Activated naive CD4-positive, alpha-beta T cell treated with anti-CD3 and anti-CD28 coated beads, Interleukin-2, amount 50 U/mL, for 72 hours (primary cell): ENCODE results near the gene TBX1. TPM values are rescaled to one million over a fixed set of nuclear protein-coding genes. Genes with fewer than 3 reads are reported as not detected.

Source experiments
- ATAC-seq, 2 donors: fragments of 150-1000 bp; cut with Tn5 transposase; 2 replicates each; pipeline ENCODE4 v1.10.0; 2021; ENCODE audit warnings: mild to moderate bottlenecking in 2 of 2, moderate library complexity in 2 of 2
- DNase-seq, 2 donors: peaks; one replicate each; pipeline ENCODE4 v3.0.0; 2021 to 2022; ENCODE audit warnings: low spot score in 2 of 2
- H3K27ac Mint-ChIP-seq, 2 donors: one replicate each; pipeline ENCODE4 v1.8.0; 2022; ENCODE audit warnings: mild to moderate bottlenecking in 2 of 2, mixed read lengths in 2 of 2
- H3K36me3 Mint-ChIP-seq, 2 donors: one replicate each; pipeline ENCODE4 v1.8.0; 2022; ENCODE audit warnings: mixed read lengths in 2 of 2
- H3K9me3 Mint-ChIP-seq, 2 donors: one replicate each; pipeline ENCODE4 v1.8.0; 2022; ENCODE audit warnings: mixed read lengths in 2 of 2
- total RNA-seq, 2 donors: library from RNA; stranded (reverse); gene quantifications; one replicate each; pipeline ENCODE4 v1.2.3, GENCODE V29; 2022

TBX1 gene
- total RNA-seq, 2 donors from 2014 or later = not detected

GRCh38 chr22:19755722-19756287 lies 4.8 kb upstream of the TBX1 start:
- Mint-ChIP-seq H3K9me3 (no peaks in the 10 kb centered on the region), H3K36me3 (peaks cover 10 to 11% of the 10 kb centered on the region in 2 donors), H3K27ac (no peak overlapping the region)
- DNase-seq (no peak), ATAC-seq (no peak)

GRCh38 chr22:19756288-19757128 lies 4.1 kb upstream of the TBX1 start:
- no peak overlapping the region for H3K27ac Mint-ChIP-seq
- ATAC-seq = peak; percentile 76 to 77
- peak; percentile 65 to 73 for DNase-seq
- peaks cover 10 to 11% of the 10 kb centered on the region in 2 donors for H3K36me3 Mint-ChIP-seq
- no peaks in the 10 kb centered on the region for H3K9me3 Mint-ChIP-seq

DNA sequence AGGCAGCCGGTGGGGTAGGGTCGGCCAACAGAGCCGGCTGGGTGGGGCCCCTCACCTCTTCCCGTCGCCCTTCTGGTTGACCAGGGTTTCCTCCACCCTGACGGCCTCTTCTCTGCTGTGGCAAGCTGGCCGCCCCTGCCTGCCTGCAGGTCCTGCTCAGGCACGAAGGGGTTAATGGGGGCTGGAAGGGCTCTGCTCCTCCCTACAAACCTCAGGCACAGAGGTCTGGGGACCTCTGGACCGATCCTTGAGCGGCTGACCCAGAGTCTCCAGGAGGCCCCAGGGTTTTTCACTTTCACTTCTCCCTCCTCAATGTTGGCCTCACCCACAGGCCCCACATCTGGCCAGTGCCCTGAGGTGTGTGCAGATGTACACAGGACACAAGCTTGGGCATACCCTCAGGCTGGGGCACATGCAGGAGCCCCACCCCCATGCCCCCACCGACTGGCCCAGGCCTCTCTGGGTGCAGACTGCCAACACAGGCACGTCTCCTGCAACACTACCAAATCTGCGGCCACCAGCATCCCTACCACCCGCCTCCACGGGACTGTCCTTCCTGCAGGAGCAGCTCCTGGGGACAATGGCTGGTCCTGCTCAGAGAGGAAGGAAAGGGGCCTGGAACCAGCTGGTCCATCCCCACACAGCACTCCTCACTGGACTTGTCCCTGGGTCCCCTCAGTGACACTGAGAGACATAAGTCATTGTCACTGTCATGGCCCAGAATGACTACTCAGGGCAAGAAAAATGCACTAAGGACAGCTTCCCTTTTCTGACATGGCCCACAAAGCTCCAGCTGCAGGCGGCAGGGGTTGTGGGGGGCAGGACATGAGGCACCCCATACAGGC lies 3.2 kb upstream of the TBX1 start:
- H3K27ac Mint-ChIP-seq = no peak overlapping the region
- no peaks in the 10 kb centered on the region for H3K9me3 Mint-ChIP-seq
- no peak for ATAC-seq
- peaks cover 10 to 11% of the 10 kb centered on the region in 2 donors for H3K36me3 Mint-ChIP-seq
- DNase-seq = no peak

DNA sequence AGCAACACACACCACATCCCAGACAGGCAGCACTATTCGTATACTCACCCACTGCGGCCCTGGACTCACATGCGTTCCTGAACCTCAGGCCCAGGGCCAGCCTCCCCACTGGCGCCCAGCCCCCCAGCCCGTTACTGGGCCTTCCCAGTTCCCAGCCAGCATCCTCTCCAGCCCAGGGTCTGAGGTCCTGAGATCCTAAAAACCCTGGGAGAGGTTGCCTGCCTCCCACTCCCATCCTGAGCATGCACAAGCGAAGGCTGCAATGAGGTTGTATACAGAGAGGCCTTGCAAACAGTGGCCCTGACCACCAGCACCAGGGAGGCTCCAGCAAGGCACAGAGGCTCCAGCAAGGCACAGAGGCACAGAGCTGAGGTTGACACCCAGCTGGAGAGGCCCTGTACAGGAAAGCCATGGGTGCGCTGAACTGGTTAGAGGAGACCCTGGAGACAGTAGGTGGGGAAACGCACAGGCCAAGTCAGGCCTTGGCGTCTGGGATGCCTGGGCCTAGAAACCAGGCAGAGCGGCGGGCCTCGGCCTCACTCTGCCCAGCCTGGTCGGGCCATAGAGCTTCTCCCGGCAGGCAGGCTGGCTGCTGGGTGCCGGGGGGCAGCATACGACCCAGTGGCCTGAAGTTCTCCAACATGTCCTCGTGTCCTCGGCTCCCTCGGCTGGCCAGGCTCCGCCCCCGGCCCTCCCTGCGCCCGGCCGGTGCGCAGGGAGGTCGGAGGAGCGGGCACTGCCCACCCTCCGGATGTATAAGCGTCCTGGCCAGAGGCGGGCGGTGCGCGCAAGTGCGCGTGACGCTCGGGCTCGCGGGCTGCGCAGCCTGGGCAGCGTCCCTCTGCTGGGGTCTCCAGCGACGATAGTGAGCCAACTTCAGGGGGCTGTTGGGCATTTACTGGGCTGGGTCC lies 2.3 kb upstream of the TBX1 start:
- Mint-ChIP-seq H3K9me3 (no peaks in the 10 kb centered on the region), H3K36me3 (peaks cover 10 to 11% of the 10 kb centered on the region in 2 donors), H3K27ac (no peak overlapping the region)
- DNase-seq (no peak), ATAC-seq (no peak)

DNA sequence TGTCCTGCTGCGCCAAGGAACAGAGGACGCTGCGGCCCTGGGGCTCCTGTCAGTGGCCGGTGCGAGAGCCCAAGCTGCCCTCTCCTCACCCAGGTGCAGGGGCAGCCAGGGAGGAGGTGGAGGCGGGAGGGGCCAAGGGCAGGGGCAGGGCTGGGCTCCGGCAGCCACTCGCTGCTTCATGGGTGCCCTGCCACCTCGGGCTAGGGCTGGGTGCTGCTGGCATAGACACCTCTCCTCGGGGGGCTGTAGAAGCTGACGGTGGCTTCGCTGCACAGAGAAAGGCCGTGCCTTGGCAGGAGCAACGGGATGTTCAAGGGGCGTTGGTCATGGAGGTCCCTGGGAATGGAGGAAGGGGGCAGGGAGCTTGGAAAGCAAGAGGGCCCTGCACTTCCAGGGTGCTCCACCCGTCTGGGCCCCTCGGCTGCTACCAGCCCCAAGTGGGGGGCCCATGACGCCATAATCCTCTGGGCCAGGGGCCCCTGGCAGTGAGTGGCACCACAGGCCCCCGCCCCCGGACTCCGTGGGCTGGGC lies 1.6 kb upstream of the TBX1 start:
- no peak overlapping the region for H3K27ac Mint-ChIP-seq
- H3K36me3 Mint-ChIP-seq = peaks cover 10 to 11% of the 10 kb centered on the region in 2 donors
- DNase-seq (no peak), ATAC-seq (no peak)
- H3K9me3 Mint-ChIP-seq = no peaks in the 10 kb centered on the region

GRCh38 chr22:19759427-19760057 lies 1.0 kb upstream of the TBX1 start:
- Mint-ChIP-seq H3K36me3 (peaks cover 10 to 11% of the 10 kb centered on the region in 2 donors), H3K27ac (peak overlapping the region in 1 of 2 donors; percentile 83), H3K9me3 (no peaks in the 10 kb centered on the region)
- ATAC-seq (no peak), DNase-seq (no peak)

DNA sequence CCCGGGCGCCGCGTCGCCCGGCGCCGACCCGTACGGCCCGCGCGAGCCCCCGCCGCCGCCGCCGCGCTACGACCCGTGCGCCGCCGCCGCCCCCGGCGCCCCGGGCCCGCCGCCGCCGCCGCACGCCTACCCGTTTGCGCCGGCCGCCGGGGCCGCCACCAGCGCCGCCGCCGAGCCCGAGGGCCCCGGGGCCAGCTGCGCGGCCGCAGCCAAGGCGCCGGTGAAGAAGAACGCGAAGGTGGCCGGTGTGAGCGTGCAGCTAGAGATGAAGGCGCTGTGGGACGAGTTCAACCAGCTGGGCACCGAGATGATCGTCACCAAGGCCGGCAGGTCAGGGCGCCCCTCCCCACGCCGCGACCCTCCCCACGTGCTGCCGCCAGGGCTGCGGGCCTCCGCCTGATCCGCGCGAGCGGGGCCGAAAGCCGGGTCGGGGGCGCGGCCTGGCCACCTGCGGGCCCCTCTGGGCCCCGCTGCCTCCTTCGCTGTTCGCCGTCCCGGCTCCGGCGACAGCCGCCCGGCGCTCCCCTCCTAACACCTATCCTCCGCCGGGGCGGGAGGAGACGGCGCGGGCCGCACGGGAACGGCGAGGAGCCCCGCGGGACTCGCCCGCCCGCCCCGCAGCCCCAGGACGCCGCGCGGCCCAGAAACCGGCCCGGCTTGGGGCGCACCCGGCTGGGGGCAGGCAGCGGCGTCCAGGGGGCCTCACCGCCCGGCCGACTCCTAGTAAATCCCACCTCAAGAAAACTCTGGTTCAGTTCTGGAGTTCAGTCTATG lies 560 bp downstream of the TBX1 start:
- Mint-ChIP-seq H3K9me3 (no peaks in the 10 kb centered on the region), H3K27ac (no peak overlapping the region), H3K36me3 (peaks cover 10 to 11% of the 10 kb centered on the region in 2 donors)
- no peak for DNase-seq
- no peak for ATAC-seq

GRCh38 chr22:19761725-19762567 lies 1.4 kb downstream of the TBX1 start:
- Mint-ChIP-seq H3K27ac (no peak overlapping the region), H3K36me3 (peaks cover 10 to 11% of the 10 kb centered on the region in 2 donors), H3K9me3 (no peaks in the 10 kb centered on the region)
- no peak for ATAC-seq
- no peak for DNase-seq

GRCh38 chr22:19762568-19763457 lies 2.2 kb downstream of the TBX1 start:
- no peaks in the 10 kb centered on the region for H3K9me3 Mint-ChIP-seq
- H3K36me3 Mint-ChIP-seq = peaks cover 10 to 11% of the 10 kb centered on the region in 2 donors
- ATAC-seq = no peak

DNA sequence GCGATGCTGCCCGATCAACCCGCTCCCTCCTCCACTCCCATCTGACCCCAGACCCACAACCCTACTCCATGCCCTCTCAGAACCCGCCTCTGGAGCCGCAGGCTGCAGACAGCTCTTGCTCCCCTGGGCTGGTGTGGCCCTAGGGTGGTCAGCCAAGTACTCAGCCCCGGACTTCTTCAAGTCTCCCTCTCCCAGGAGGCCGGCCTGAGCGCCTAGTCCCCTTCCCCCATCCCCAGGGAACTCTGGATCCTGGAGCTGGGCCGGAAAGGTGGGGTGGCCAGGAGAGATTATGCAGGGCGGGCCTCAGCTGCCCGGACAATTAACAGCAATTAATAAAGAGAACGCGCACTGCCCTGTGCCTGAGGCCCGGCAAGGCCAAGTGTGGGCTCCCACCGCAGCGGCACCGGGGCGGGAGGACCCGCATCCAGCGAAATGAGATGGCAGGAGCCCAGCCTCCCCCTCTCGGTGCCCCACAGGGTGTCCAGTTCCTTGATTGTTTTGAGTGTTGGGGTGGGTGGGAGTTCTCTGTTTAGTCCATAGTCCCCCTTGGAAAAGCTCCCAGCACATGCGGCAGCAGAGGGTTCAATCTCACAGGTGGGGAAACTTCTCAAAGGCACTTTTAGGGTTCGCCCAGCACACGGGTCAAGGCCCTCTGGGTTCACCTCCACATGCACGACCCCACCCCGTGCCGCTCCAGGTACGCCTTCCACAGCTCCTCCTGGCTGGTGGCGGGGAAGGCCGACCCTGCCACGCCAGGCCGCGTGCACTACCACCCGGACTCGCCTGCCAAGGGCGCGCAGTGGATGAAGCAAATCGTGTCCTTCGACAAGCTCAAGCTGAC lies 3.1 kb downstream of the TBX1 start:
- Mint-ChIP-seq H3K27ac (no peak overlapping the region), H3K9me3 (no peaks in the 10 kb centered on the region), H3K36me3 (peaks cover 10 to 11% of the 10 kb centered on the region in 2 donors)
- DNase-seq = no peak
- no peak for ATAC-seq

More at GRCh38 chr22:19762568-19763457, 2.2 kb downstream of the TBX1 start:
- no peak overlapping the region for H3K27ac Mint-ChIP-seq
- no peak for DNase-seq

- no peak for DNase-seq
- peaks cover 11 to 12% of the 10 kb centered on the region in 2 donors for H3K36me3 Mint-ChIP-seq
- no peak for ATAC-seq
- no peaks in the 10 kb centered on the region for H3K9me3 Mint-ChIP-seq
- no peak overlapping the region for H3K27ac Mint-ChIP-seq
These were observed 3.7 kb downstream of the TBX1 start for GRCh38 chr22:19764299-19764593.

GRCh38 chr22:19764636-19765476 lies 4.3 kb downstream of the TBX1 start:
- peaks cover 7 to 11% of the 10 kb centered on the region in 2 donors for H3K36me3 Mint-ChIP-seq
- no peak for DNase-seq
- H3K27ac Mint-ChIP-seq = no peak overlapping the region
- ATAC-seq = no peak
- H3K9me3 Mint-ChIP-seq = no peaks in the 10 kb centered on the region
